HG02852 (cell line): Measurements from ENCODE around the gene OLFM1.

Experiments
- ATAC-seq: cut with Tn5 transposase; IDR thresholded peaks from one replicate; pipeline ENCODE4 v1.9.1; 2021; ENCODE audit warnings: mild to moderate bottlenecking, moderate library complexity; ENCODE audit not compliant: unreplicated experiment

Gene OLFM1

GRCh38 chr9:135076143-135076875, 11.2 kb upstream of the OLFM1 start:
- no peak for ATAC-seq

- no peak for ATAC-seq
Measured at GRCh38 chr9:135076876-135077430, 10.5 kb upstream of the OLFM1 start.

- ATAC-seq, result no peak
Measured at GRCh38 chr9:135077497-135078200, 9.8 kb upstream of the OLFM1 start.

- ATAC-seq, result no peak
Measured at GRCh38 chr9:135078361-135078821, 9.1 kb upstream of the OLFM1 start.

- no peak for ATAC-seq
Measured at GRCh38 chr9:135079018-135079417, 8.4 kb upstream of the OLFM1 start.

GRCh38 chr9:135079676-135080075, 7.8 kb upstream of the OLFM1 start:
- no peak for ATAC-seq

- no peak for ATAC-seq
Measured at GRCh38 chr9:135080286-135081263, 6.9 kb upstream of the OLFM1 start.

GRCh38 chr9:135081264-135081660, 6.2 kb upstream of the OLFM1 start:
- ATAC-seq, result no peak

GRCh38 chr9:135081731-135082130, 5.7 kb upstream of the OLFM1 start:
- no peak for ATAC-seq

GRCh38 chr9:135082536-135082935, 4.9 kb upstream of the OLFM1 start:
- ATAC-seq, result no peak

- no peak for ATAC-seq
Measured at GRCh38 chr9:135083241-135083810, 4.1 kb upstream of the OLFM1 start.

GRCh38 chr9:135083831-135084230, 3.6 kb upstream of the OLFM1 start:
- ATAC-seq, result no peak

GRCh38 chr9:135084262-135084661, 3.2 kb upstream of the OLFM1 start:
- no peak for ATAC-seq

GRCh38 chr9:135084881-135085760, 2.3 kb upstream of the OLFM1 start:
- ATAC-seq, result no peak

GRCh38 chr9:135085830-135086546, 1.5 kb upstream of the OLFM1 start:
- ATAC-seq, result no peak

- no peak for ATAC-seq
Measured at GRCh38 chr9:135086597-135087488, 625 bp upstream of the OLFM1 start.

GRCh38 chr9:135087899-135088347, 455 bp downstream of the OLFM1 start:
- no peak for ATAC-seq
